Activated T-cell treated with anti-CD3 and anti-CD28 coated beads for 24 hours (primary cell): Measurements from ENCODE around the gene SAMD4B.
"Not testable (repeated sequence)": the region's sequence is repeated elsewhere in the genome, so short reads cannot be mapped to it uniquely, and the experiment has no call there.

Source experiments
- DNase-seq: peaks from one replicate; pipeline ENCODE4 v3.0.0-alpha.2; 2020; ENCODE audit warnings: low read depth

SAMD4B gene

GRCh38 chr19:39334444-39334976 lies 7.7 kb upstream of the SAMD4B start:
- DNase-seq = no peak

- DNase-seq = no peak
These were observed 7.1 kb upstream of the SAMD4B start for GRCh38 chr19:39335168-39335548.

GRCh38 chr19:39336483-39336882 lies 5.7 kb upstream of the SAMD4B start:
- no peak for DNase-seq

- DNase-seq = no peak
These were observed 2.5 kb upstream of the SAMD4B start for GRCh38 chr19:39339674-39340073.

GRCh38 chr19:39340156-39340555 lies 2.1 kb upstream of the SAMD4B start:
- DNase-seq = not testable (repeated sequence)

- no peak for DNase-seq
These were observed 997 bp upstream of the SAMD4B start for GRCh38 chr19:39341129-39341718.

GRCh38 chr19:39342647-39343305 lies 555 bp downstream of the SAMD4B start:
- no peak for DNase-seq

- no peak for DNase-seq
These were observed 3.7 kb downstream of the SAMD4B start for GRCh38 chr19:39345956-39346355.

GRCh38 chr19:39347332-39348164 lies 5.3 kb downstream of the SAMD4B start:
- DNase-seq = no peak

- no peak for DNase-seq
These were observed 7.1 kb downstream of the SAMD4B start for GRCh38 chr19:39349326-39349725.

GRCh38 chr19:39350156-39350555 lies 7.9 kb downstream of the SAMD4B start:
- no peak for DNase-seq

- DNase-seq = peak; percentile 50
These were observed 9.4 kb downstream of the SAMD4B start for GRCh38 chr19:39351537-39352064.

GRCh38 chr19:39352381-39353255 lies 10.4 kb downstream of the SAMD4B start:
- no peak for DNase-seq

- no peak for DNase-seq
These were observed 13.0 kb downstream of the SAMD4B start for GRCh38 chr19:39355253-39355652.

- no peak for DNase-seq
These were observed 13.9 kb downstream of the SAMD4B start for GRCh38 chr19:39356073-39356472.

- DNase-seq = no peak
These were observed 14.4 kb downstream of the SAMD4B start for GRCh38 chr19:39356647-39357046.

- DNase-seq = no peak
These were observed 16.8 kb downstream of the SAMD4B start for GRCh38 chr19:39359026-39359425.

GRCh38 chr19:39360599-39360998 lies 18.4 kb downstream of the SAMD4B start:
- no peak for DNase-seq

- DNase-seq = no peak
These were observed 20.7 kb downstream of the SAMD4B start for GRCh38 chr19:39362682-39363657.

GRCh38 chr19:39363901-39364457 lies 21.8 kb downstream of the SAMD4B start:
- no peak for DNase-seq
